Measurements from ENCODE around the gene NMS. TPM values are rescaled to one million over a fixed set of nuclear protein-coding genes. Genes with fewer than 3 reads are reported as not detected.

The NMS gene
- total and polyA plus RNA-seq, 10 of the 15 experiments (the other 5 are each of a cell fraction or from before 2014, with no cell fraction given) = not detected

DNA sequence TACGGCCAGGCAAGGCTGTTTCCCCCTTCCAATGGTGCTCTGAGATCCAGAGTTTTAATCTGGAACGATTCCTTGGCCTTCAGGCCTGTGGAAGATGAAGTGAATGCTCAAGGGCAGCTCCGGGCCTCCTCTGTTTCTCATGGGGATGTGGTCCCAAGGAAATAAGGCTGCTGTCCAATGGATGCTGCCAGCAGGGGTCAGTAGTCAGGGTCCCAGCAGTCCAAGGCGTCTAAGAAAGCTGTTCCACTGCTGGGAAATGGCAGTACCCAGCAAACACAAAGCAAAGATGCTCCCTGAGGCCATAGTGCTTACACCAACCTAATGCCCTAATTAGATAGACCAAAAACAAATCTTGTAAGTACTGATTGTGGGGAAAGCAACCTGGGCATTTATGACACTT, 12.5 kb downstream of the NMS start:
- SMC1A ChIA-PET (ENCODE audit: uncharacterized antibody, unreplicated experiment) = interaction anchor here (1.1 kb wide), 1 partner anchor 219 kb away, joined by 3 read pairs; no protein-coding TSS in a partner anchor
- Histone ChIP-seq H3K9me3 (replicated peaks; ENCODE audit: control insufficient read depth, insufficient read depth, low read length) (no peaks in the 10 kb centered on the region), H4K20me1 (ENCODE audit: control insufficient read depth, insufficient read depth) (no peaks in the 10 kb centered on the region), H3K27me3 (replicated peaks in 1 of 2; ENCODE audit: control insufficient read depth in 2 of 2, insufficient read depth in 2 of 2, low read length in 1 of 2) (no peaks in the 10 kb centered on the region; a peak in 2 of 4 replicates), H3K9ac (ENCODE audit: control insufficient read depth, insufficient read depth, low read length) (no peak overlapping the region), H3K4me3 (no peak overlapping the region), H3K36me3 (ENCODE audit: control insufficient read depth in 2 of 2, insufficient read depth in 2 of 2, low read length in 1 of 2) (no peaks in the 10 kb centered on the region), H2AFZ (ENCODE audit: control insufficient read depth, low read depth, low read length) (no peak overlapping the region), H3K4me2 (ENCODE audit: control insufficient read depth, insufficient read depth) (no peak overlapping the region), H3K79me2 (ENCODE audit: control insufficient read depth, insufficient read depth, low read length) (no peaks in the 10 kb centered on the region), H3K27ac (ENCODE audit: control insufficient read depth, insufficient read depth) (no peak overlapping the region), H3K4me1 (ENCODE audit: control insufficient read depth, insufficient read depth, low read length) (no peaks in the 10 kb centered on the region)
- CTCF ChIA-PET = interaction anchor here (2.1 kb wide), 1 partner anchor 220 kb away, joined by 8 read pairs; no protein-coding TSS in a partner anchor
- WGBS (ENCODE audit: insufficient coverage, insufficient replicate concordance, low lambda C conversion rate, missing lambda C conversion rate) = 1% methylated on average over 4 of the region's 4 CpGs
- in situ Hi-C loops (cut with MboI) = no loop called here
- DNase-seq (ENCODE audit: low read depth, low spot score) = no peak
- RAD21 ChIA-PET (ENCODE audit: unreplicated experiment) = no interaction called here
- no peak for TF ChIP-seq EZH2 (IDR thresholded peaks at IDR 0.05; ENCODE audit: borderline replicate concordance, control insufficient read depth, low read depth, low read length)
- peak; percentile 13 to 26 (median 24); a peak in 3 of 6 replicates for TF ChIP-seq CTCF (IDR thresholded peaks at IDR 0.05 in 2 of 3, conservative IDR thresholded peaks at IDR 0.05 in 1 of 3; ENCODE audit: control insufficient read depth in 2 of 3, extremely low read depth in 1 of 3, insufficient read depth in 1 of 3, low read depth in 3 of 3, low read length in 3 of 3)
- POLR2A ChIA-PET = no interaction called here
- no TSS peak for BruUV-seq (replicated peaks)
- ATAC-seq = no peak
- intact Hi-C loops (cut with micrococcal nuclease; ENCODE audit: unreplicated experiment) = loop anchor here (10.0 kb wide), 1 partner anchor 218 kb away; no protein-coding TSS in a partner anchor
- FAIRE-seq = no peak

DNA sequence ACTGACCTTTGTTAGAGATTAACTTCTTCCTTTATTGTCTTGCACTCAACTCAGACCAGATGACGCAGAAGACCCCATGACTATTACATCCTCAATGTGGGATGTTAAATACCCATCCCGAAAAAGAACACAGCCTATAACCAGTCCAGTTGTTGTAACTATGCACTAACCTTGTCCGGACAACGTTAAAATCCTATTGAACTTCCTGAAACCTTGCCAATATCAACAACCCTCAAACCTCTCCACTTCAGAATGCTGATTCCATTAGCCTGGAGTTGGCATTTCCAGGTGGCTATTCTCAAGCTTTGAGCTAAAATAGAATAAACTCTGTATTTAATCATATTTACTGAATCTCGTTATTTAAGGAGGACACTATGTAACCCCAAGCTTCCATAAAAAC, 13.6 kb downstream of the NMS start:
- in situ Hi-C loops (cut with MboI) = no loop called here
- 15% methylated on average over 5 of the region's 5 CpGs for WGBS (ENCODE audit: insufficient coverage, insufficient replicate concordance, low lambda C conversion rate, missing lambda C conversion rate)
- TF ChIP-seq ESRRA (IDR thresholded peaks at IDR 0.05; ENCODE audit: low read length) = no peak
- TF ChIP-seq SMARCA5 (IDR thresholded peaks at IDR 0.05) = no peak
- no peak for TF ChIP-seq RBBP5 (conservative IDR thresholded peaks at IDR 0.05)
- no peak for TF ChIP-seq SMAD1 (IDR thresholded peaks at IDR 0.05; ENCODE audit: low read depth, partially characterized antibody)
- TF ChIP-seq NFYB (IDR thresholded peaks at IDR 0.05; ENCODE audit: insufficient read depth, low read depth, low read length) = no peak
- TF ChIP-seq, protein P1, sequence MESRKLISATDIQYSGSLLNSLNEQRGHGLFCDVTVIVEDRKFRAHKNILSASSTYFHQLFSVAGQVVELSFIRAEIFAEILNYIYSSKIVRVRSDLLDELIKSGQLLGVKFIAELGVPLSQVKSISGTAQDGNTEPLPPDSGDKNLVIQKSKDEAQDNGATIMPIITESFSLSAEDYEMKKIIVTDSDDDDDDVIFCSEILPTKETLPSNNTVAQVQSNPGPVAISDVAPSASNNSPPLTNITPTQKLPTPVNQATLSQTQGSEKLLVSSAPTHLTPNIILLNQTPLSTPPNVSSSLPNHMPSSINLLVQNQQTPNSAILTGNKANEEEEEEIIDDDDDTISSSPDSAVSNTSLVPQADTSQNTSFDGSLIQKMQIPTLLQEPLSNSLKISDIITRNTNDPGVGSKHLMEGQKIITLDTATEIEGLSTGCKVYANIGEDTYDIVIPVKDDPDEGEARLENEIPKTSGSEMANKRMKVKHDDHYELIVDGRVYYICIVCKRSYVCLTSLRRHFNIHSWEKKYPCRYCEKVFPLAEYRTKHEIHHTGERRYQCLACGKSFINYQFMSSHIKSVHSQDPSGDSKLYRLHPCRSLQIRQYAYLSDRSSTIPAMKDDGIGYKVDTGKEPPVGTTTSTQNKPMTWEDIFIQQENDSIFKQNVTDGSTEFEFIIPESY (IDR thresholded peaks at IDR 0.05) = no peak
- TF ChIP-seq, protein P2, sequence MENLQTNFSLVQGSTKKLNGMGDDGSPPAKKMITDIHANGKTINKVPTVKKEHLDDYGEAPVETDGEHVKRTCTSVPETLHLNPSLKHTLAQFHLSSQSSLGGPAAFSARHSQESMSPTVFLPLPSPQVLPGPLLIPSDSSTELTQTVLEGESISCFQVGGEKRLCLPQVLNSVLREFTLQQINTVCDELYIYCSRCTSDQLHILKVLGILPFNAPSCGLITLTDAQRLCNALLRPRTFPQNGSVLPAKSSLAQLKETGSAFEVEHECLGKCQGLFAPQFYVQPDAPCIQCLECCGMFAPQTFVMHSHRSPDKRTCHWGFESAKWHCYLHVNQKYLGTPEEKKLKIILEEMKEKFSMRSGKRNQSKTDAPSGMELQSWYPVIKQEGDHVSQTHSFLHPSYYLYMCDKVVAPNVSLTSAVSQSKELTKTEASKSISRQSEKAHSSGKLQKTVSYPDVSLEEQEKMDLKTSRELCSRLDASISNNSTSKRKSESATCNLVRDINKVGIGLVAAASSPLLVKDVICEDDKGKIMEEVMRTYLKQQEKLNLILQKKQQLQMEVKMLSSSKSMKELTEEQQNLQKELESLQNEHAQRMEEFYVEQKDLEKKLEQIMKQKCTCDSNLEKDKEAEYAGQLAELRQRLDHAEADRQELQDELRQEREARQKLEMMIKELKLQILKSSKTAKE (IDR thresholded peaks at IDR 0.05; ENCODE audit: low read depth, poor library complexity, severe bottlenecking) = no peak
- no peak for TF ChIP-seq CBFB (IDR thresholded peaks at IDR 0.05; ENCODE audit: low read depth)

More for the DNA sequence above, 13.6 kb downstream of the NMS start:
- no peaks in the 10 kb centered on the region for H3K4me1 ChIP-seq (ENCODE audit: control insufficient read depth, insufficient read depth, low read length)
- H3K9ac ChIP-seq (ENCODE audit: control insufficient read depth, insufficient read depth, low read length) = no peak overlapping the region
- no peaks in the 10 kb centered on the region; a peak in 2 of 4 replicates for H3K27me3 ChIP-seq (replicated peaks in 1 of 2; ENCODE audit: control insufficient read depth in 2 of 2, insufficient read depth in 2 of 2, low read length in 1 of 2)
- ChIA-PET RAD21 (ENCODE audit: unreplicated experiment) (no interaction called here), SMC1A (ENCODE audit: uncharacterized antibody, unreplicated experiment) (interaction anchor here (1.5 kb wide), 1 partner anchor 11 kb away, joined by 3 read pairs; no protein-coding TSS in a partner anchor), POLR2A (no interaction called here), CTCF (no interaction called here)
- ATAC-seq = no peak
- intact Hi-C loops (cut with micrococcal nuclease; ENCODE audit: unreplicated experiment) = loop anchor here (10.0 kb wide), 1 partner anchor 219 kb away; no protein-coding TSS in a partner anchor
- H3K4me2 ChIP-seq (ENCODE audit: control insufficient read depth, insufficient read depth) = no peak overlapping the region
- no TSS peak for BruUV-seq (replicated peaks)
- no peaks in the 10 kb centered on the region for H3K36me3 ChIP-seq (ENCODE audit: control insufficient read depth in 2 of 2, insufficient read depth in 2 of 2, low read length in 1 of 2)
- H3K79me2 ChIP-seq (ENCODE audit: control insufficient read depth, insufficient read depth, low read length) = no peaks in the 10 kb centered on the region
- H3K9me3 ChIP-seq (replicated peaks; ENCODE audit: control insufficient read depth, insufficient read depth, low read length) = no peaks in the 10 kb centered on the region
- H2AFZ ChIP-seq (ENCODE audit: control insufficient read depth, low read depth, low read length) = no peak overlapping the region
- DNase-seq (ENCODE audit: low read depth, low spot score) = no peak
- no peak overlapping the region for H3K27ac ChIP-seq (ENCODE audit: control insufficient read depth, insufficient read depth)
- no peaks in the 10 kb centered on the region for H4K20me1 ChIP-seq (ENCODE audit: control insufficient read depth, insufficient read depth)
- no peak for FAIRE-seq
- H3K4me3 ChIP-seq = no peak overlapping the region
